NOMO-1 treated with DMSO at 0.1 percent for 48 hours (cell line): ENCODE data around the gene HPCAL1.
"Not testable (repeated sequence)": the region's sequence is repeated elsewhere in the genome, so short reads cannot be mapped to it uniquely, and the experiment has no call there.

Experiments used
- DNase-seq: peaks from one replicate; lab custom pipeline; 2025; ENCODE audit not compliant: unreplicated experiment; lab: John Stamatoyannopoulos, UW

HPCAL1 gene

DNA sequence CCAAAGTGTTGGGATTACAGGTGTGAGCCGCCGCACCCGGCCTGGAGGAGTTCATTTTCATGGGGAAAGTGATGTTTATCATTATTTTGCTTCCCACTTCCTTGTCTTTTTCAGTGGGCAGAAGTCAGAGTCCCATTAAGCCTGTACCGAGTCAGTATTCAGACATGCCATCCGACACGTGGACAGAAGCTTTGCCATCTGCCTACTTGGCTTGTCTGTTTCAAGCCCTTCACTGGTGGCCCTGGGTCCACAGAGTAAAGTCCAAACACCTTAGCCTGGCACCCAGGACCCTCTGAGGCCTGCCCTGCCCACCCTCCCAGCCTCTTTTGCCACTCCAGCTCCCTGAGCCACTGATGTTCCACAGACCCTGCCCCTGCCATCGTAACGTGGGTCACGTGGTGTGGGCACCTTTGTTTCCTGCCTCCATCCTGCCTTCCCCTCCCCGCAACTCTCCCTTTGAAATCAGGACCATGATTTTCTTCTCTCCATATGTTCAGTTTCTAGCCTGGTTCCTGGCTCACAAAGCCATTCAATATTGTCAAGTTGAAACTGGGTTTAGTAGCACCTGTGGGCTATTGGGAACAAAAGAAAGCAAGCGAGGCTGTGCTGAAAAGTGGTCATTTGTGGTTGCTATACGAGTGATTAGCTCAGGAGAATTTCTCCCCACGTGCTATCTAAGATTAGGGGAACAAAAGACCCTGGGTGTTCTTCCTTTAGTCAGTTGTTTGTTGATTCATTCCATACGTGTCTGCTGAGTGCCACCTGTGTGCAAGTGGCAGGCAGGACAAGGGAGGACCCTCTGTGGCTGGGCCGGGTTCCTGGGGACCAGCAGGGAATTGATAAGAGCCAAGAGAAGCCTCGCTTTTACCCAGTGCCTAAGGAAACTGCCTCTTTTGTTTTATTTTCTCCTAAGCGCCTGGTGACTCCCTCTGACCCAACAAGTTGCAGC, 150.5 kb downstream of the HPCAL1 start:
- no peak for DNase-seq

GRCh38 chr2:10453905-10454298, 151.2 kb downstream of the HPCAL1 start:
- no peak for DNase-seq

- DNase-seq: no peak
These were observed 151.8 kb downstream of the HPCAL1 start for GRCh38 chr2:10454505-10454904.

DNA sequence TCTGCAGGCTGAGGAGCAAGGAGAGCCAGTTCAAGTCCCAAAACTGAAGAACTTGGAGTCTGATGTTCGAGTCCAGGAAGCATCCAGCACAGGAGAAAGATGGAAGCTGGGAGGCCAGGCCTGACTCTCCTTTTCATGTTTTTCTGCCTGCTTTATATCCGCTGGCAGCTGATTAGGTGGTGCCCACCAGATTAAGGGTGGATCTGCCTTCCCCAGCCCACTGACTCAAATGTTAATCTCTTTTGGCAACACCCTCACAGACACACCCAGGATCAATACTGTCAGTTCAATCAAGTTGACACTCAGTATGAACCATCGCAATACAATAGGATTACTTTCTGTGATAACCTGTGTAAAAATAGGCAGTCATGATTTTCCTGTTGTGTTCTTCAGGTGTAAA, 154.5 kb downstream of the HPCAL1 start:
- not testable (repeated sequence) for DNase-seq

- DNase-seq: no peak
These were observed 155.3 kb downstream of the HPCAL1 start for GRCh38 chr2:10457846-10458598.

- DNase-seq: no peak
These were observed 157.7 kb downstream of the HPCAL1 start for GRCh38 chr2:10460366-10460796.

- DNase-seq: no peak
These were observed 159.7 kb downstream of the HPCAL1 start for GRCh38 chr2:10462178-10463083.

GRCh38 chr2:10465910-10466309, 163.2 kb downstream of the HPCAL1 start:
- DNase-seq: no peak

DNA sequence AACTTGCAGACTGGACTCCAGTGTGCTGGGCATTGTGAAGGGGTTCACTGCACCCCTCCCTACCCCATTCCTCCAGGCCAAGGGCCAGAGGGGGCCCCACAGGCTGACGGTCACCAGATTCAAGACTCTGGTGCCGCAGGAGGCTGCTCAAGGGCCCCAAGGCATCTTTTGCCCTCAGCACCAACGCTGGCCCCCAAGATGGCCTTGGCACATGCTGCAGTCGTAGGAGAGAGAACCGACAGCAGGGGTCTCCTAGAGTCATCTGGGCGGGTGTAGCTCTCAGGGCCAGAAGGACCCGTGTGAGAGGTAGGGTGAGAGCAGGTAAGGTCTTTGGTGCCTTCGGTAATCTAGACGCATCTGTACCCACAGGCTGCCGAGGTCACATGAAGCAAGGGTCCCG, 164.1 kb downstream of the HPCAL1 start:
- DNase-seq: no peak

DNA sequence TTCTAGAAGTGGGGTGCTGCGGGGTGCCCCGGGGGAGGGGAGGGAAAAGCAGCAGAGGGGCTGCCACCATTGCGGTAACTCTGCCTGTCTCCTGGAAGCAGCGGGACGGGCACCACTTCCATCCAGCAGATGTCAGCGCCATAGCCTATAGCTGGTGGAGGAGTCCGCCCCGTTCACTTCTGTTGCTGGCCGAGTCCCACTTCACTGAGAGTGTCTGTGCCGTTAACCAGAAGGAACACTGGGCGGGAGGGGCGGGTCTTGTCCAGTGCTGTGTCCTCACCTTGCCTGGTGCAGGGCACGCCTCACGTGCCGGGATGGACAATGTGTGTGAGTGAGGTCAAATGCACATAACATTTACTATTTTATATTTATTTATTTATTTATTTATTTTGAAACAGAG, 164.7 kb downstream of the HPCAL1 start:
- DNase-seq: no peak

- DNase-seq: no peak
These were observed 166.6 kb downstream of the HPCAL1 start for GRCh38 chr2:10469301-10469700.

GRCh38 chr2:10469955-10470608, 167.4 kb downstream of the HPCAL1 start:
- DNase-seq: no peak

DNA sequence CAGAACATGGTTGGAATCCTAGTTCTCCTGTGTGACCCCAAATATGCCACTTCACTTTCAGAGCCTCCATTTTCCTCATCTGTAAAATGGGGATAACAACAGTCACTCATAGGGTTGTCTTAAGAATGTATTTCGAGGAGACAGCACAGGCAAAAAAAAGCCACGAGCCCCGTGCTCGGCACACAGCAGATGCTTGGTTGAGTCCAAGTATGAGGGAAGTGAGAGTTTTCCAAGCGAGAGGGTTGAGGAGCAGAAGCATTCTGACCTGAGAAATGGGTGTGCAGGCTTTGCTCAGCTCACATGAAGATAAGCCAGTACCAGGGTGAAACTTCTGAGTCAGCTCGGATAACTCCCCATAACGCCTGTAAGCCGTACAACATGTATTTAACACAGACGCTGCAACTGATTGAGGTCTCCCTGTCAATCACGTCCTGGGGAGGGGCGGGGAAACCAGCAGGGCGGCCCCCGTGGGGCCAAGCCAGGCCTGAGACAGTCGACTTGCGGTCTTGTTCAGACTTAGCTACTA, 168.4 kb downstream of the HPCAL1 start:
- DNase-seq: no peak

- DNase-seq: no peak
These were observed 169.3 kb downstream of the HPCAL1 start for GRCh38 chr2:10471955-10472354.

GRCh38 chr2:10473121-10473756, 170.5 kb downstream of the HPCAL1 start:
- DNase-seq: no peak

GRCh38 chr2:10475221-10475722, 172.6 kb downstream of the HPCAL1 start:
- DNase-seq: no peak

DNA sequence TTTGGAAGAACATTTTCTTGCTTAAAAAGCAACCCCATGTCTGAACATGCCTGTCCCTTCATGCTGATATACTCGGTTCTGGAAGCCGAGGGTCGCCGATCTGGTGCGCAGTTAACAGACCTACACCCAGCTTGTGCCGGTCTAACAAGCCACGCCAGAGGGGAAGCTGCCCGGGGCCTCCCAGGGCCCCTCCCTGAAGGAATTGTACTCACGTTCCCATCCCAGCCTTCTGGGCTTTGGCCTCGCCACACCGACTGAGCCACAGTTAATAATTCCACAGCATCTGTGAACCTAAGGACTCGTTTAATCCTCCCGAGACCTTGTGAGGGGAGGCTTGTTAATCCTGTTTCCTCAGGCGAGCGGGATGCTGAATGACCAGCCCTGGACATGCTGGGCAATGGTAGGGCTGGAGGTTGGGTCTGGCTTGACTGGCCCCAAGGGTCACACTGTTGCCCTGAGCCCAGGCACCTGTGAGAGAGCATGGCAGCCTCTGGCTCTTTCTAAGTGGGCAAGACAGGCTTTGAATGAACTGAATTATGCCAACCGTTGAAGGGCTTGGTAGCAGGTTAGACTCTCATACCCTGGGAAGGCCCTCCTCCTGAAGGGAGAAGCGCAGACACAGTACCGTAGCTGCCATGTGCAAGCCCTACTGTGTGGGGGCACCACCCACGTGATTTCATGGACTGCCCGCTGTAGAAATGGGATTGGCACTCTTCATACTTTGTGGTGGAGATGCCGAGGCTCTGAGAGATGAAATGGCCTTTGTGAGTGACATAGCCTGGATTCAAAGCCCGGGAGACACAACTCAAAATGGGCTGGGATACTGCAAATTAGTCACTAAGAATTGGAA, 173.3 kb downstream of the HPCAL1 start:
- no peak for DNase-seq

DNA sequence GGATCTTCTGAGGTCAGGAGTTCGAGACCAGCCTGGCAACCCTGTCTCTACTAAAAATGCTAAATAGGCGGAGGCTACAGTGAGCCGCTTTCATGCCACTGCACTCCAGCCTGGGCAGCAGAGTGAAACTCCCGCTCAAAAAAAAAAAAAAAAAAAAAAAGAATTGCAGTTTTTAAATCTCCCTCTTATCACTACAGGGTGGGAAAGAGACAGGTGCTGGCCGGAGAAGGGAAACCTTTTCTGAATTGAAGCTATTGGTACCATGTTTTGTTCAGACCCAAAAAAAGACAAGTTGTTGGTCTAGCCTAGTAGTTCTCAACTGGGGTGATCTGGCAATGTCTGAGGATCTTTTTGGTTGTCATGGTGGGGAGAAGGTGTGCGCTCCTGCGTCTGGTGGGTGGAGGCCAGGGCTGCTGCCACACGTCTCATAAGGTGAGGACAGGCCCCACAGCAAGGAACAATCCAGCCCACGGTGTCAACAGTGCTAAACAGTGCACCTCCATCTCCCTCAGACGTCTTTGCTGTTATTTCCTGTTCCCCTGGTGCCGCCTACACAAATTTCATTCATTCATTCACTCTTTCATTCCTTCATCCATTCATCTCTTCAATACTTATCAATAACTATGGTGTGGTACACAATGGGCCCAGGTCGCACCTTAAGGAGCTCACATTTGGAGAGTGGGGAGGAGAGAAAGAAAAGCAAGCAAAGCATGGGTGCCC, 174.2 kb downstream of the HPCAL1 start:
- no peak for DNase-seq
